ENCODE measurements around the gene FTH1.

DNA sequence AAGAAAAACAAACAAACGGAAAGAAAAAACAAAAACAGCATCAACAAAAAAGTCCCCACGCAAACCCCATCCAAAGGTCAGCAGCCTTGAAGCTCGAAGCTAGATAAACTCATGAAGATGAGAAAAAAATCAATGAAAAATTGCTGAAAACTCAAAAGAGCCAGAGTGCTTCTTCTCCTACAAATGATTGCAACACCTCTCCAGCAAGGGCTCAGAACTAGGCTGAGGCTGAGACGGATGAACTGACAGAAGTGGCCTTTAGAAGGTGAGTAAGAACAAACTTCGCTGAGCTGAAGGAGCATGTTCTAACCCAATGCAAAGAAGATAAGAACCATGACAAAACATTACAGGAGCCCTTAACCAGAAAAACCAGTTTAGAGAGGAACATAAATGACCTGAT lies 18.4 kb upstream of the FTH1 start:
- TF ChIP-seq CTCF (conservative IDR thresholded peaks at IDR 0.05) (no peak), EZH2 (IDR thresholded peaks at IDR 0.05; ENCODE audit: low read depth) (no peak)

Data from PC-9 (cell line).